Measurements from ENCODE around the gene NPAS2. TPM values are rescaled to one million over a fixed set of nuclear protein-coding genes. Genes with fewer than 3 reads are reported as not detected.

The NPAS2 gene
- total RNA-seq, 2 donors from 2014 or later = 1.1 to 1.6 TPM

GRCh38 chr2:100935372-100935752 lies 115.4 kb downstream of the NPAS2 start:
- no peaks in the 10 kb centered on the region for H3K9me3 ChIP-seq (ENCODE audit: control insufficient read depth, low read length)
- WGBS, 2 experiments (ENCODE audit: insufficient coverage in 1 of 2, insufficient read length in 1 of 2) = 85 to 86% methylated on average over 2 to 3 of the region's 3 CpGs
- DNase-seq = peak; percentile 19
- Mint-ChIP-seq H3K4me3 (no peak overlapping the region), H3K36me3 (ENCODE audit: low read depth) (no peaks in the 10 kb centered on the region), H3K9me3 (no peaks in the 10 kb centered on the region), H3K27me3 (ENCODE audit: insufficient read depth) (no peaks in the 10 kb centered on the region), H3K4me1 (no peaks in the 10 kb centered on the region), H3K27ac (no peak overlapping the region)
- no peak overlapping the region for H3K27ac ChIP-seq (ENCODE audit: low read depth, low read length)
- H3K36me3 ChIP-seq (ENCODE audit: control insufficient read depth, insufficient read depth, low read length) = no peaks in the 10 kb centered on the region
- no peak for TF ChIP-seq CTCF (conservative IDR thresholded peaks at IDR 0.05)
- H3K4me1 ChIP-seq (ENCODE audit: control insufficient read depth, insufficient read depth, low read length) = no peaks in the 10 kb centered on the region
- H3K4me3 ChIP-seq (ENCODE audit: low read length) = no peak overlapping the region
- H3K9ac ChIP-seq (ENCODE audit: extremely low read depth, low read length, poor library complexity, severe bottlenecking) = no peak overlapping the region
- no peaks in the 10 kb centered on the region for H3K27me3 ChIP-seq (ENCODE audit: control insufficient read depth, insufficient read depth, low read length, poor library complexity, severe bottlenecking)

- no peaks in the 10 kb centered on the region for H3K27me3 ChIP-seq (ENCODE audit: control insufficient read depth, insufficient read depth, low read length, poor library complexity, severe bottlenecking)
- Mint-ChIP-seq H3K4me1 (no peaks in the 10 kb centered on the region), H3K9me3 (no peaks in the 10 kb centered on the region), H3K36me3 (ENCODE audit: low read depth) (no peaks in the 10 kb centered on the region), H3K4me3 (no peak overlapping the region), H3K27ac (no peak overlapping the region), H3K27me3 (ENCODE audit: insufficient read depth) (no peaks in the 10 kb centered on the region)
- H3K4me1 ChIP-seq (ENCODE audit: control insufficient read depth, insufficient read depth, low read length) = no peaks in the 10 kb centered on the region
- no peaks in the 10 kb centered on the region for H3K9me3 ChIP-seq (ENCODE audit: control insufficient read depth, low read length)
- H3K27ac ChIP-seq (ENCODE audit: low read depth, low read length) = no peak overlapping the region
- 89 to 93% methylated on average over 6 to 10 of the region's 10 CpGs for WGBS, 2 experiments (ENCODE audit: insufficient coverage in 1 of 2, insufficient read length in 1 of 2)
- no peaks in the 10 kb centered on the region for H3K36me3 ChIP-seq (ENCODE audit: control insufficient read depth, insufficient read depth, low read length)
- no peak for DNase-seq
- no peak overlapping the region for H3K9ac ChIP-seq (ENCODE audit: extremely low read depth, low read length, poor library complexity, severe bottlenecking)
- no peak for TF ChIP-seq CTCF (conservative IDR thresholded peaks at IDR 0.05)
- no peak overlapping the region for H3K4me3 ChIP-seq (ENCODE audit: low read length)
Measured at GRCh38 chr2:100936070-100936741, 116.3 kb downstream of the NPAS2 start.

GRCh38 chr2:100936972-100937542 lies 117.1 kb downstream of the NPAS2 start:
- DNase-seq = peak; percentile 9
- WGBS, 2 experiments (ENCODE audit: insufficient coverage in 1 of 2, insufficient read length in 1 of 2) = 46% methylated on average over 2 of the region's 2 CpGs; no CpG with 5 or more reads in 1 of the 2 experiments
- Histone ChIP-seq H3K9me3 (ENCODE audit: control insufficient read depth, low read length) (no peaks in the 10 kb centered on the region), H3K4me3 (ENCODE audit: low read length) (no peak overlapping the region), H3K4me1 (ENCODE audit: control insufficient read depth, insufficient read depth, low read length) (no peaks in the 10 kb centered on the region), H3K27ac (ENCODE audit: low read depth, low read length) (no peak overlapping the region), H3K27me3 (ENCODE audit: control insufficient read depth, insufficient read depth, low read length, poor library complexity, severe bottlenecking) (no peaks in the 10 kb centered on the region), H3K36me3 (ENCODE audit: control insufficient read depth, insufficient read depth, low read length) (no peaks in the 10 kb centered on the region), H3K9ac (ENCODE audit: extremely low read depth, low read length, poor library complexity, severe bottlenecking) (no peak overlapping the region)
- H3K9me3 Mint-ChIP-seq = no peaks in the 10 kb centered on the region
- no peak for TF ChIP-seq CTCF (conservative IDR thresholded peaks at IDR 0.05)
- no peaks in the 10 kb centered on the region for H3K4me1 Mint-ChIP-seq
- H3K36me3 Mint-ChIP-seq (ENCODE audit: low read depth) = no peaks in the 10 kb centered on the region
- no peak overlapping the region for H3K27ac Mint-ChIP-seq
- no peaks in the 10 kb centered on the region for H3K27me3 Mint-ChIP-seq (ENCODE audit: insufficient read depth)
- H3K4me3 Mint-ChIP-seq = no peak overlapping the region
